Tongue (tissue), 3 donors: ENCODE measurements around the gene FAM53B. TPM values are rescaled to one million over a fixed set of nuclear protein-coding genes. Genes with fewer than 3 reads are reported as not detected.

Source experiments
- DNase-seq: peaks from one replicate; pipeline ENCODE4 v3.0.0-alpha.2; 2015
- small RNA-seq: library from RNA; depleted of rRNA; stranded (forward); fragments of <200 nt; gene quantifications from one replicate; pipeline ENCODE3, GENCODE V24; 2014; ENCODE audit warnings: low replicate concordance
- total RNA-seq: library from RNA; depleted of rRNA; stranded (reverse); fragments of >200 nt; gene quantifications from one replicate; pipeline ENCODE4 v1.2.3, GENCODE V29; 2014

Gene FAM53B
- total RNA-seq, 1 donor from 2014 or later, result 70.9 TPM

- DNase-seq, result no peak
Observed at GRCh38 chr10:124575107-124576035, 168.8 kb downstream of the FAM53B start.

- DNase-seq, result no peak
Observed at GRCh38 chr10:124574456-124575070, 169.6 kb downstream of the FAM53B start.

GRCh38 chr10:124573726-124574455 lies 170.3 kb downstream of the FAM53B start:
- no peak for DNase-seq

GRCh38 chr10:124572751-124573150 lies 171.4 kb downstream of the FAM53B start:
- DNase-seq, result no peak

GRCh38 chr10:124570646-124571045 lies 173.5 kb downstream of the FAM53B start:
- no peak for DNase-seq

GRCh38 chr10:124569623-124570470 lies 174.3 kb downstream of the FAM53B start:
- no peak for DNase-seq

Small RNA genes lying within 50 kb of the gene (small RNA-seq; reads per million reads assigned to genes)
- gene RF00019, result not detected

Other genes with a start within 250 kb of the FAM53B start
- 30.7 TPM for gene EEF1AKMT2, start 47.5 kb upstream of the FAM53B start, total RNA-seq
- 13.8 TPM for gene ABRAXAS2, start 57.4 kb upstream of the FAM53B start, total RNA-seq
- gene ZRANB1, start 197.7 kb upstream of the FAM53B start, total RNA-seq, result 33.1 TPM